Activated B cell treated with CpG ODN at 0.5 μM for 24 hours (primary cell): ENCODE data around the gene PRR5L. TPM values are rescaled to one million over a fixed set of nuclear protein-coding genes. Genes with fewer than 3 reads are reported as not detected.

Source experiments
- ATAC-seq: fragments of 200-7000 bp; cut with Tn5 transposase; one replicate; pipeline ENCODE4 v1.10.0; 2021; ENCODE audit warnings: low read depth, mild to moderate bottlenecking, moderate library complexity
- CTCF ChIA-PET: fragments of 350-600 bp; sonication (Branson Sonifier 250); formaldehyde crosslinking; loops from one replicate; lab custom pipeline; 2021; ENCODE audit warnings: antibody characterized with exemption; lab: Charles Lee
- POLR2A ChIA-PET: fragments of 350-600 bp; sonication (Branson Sonifier 250); formaldehyde crosslinking; loops from one replicate; lab custom pipeline; 2021; ENCODE audit warnings: antibody characterized with exemption; lab: Charles Lee
- DNase-seq: peaks from one replicate; pipeline ENCODE4 v3.0.0; 2022
- H3K27ac Mint-ChIP-seq: one replicate; pipeline ENCODE4 v1.8.0; 2020; ENCODE audit warnings: mixed read lengths
- H3K27me3 Mint-ChIP-seq: one replicate; pipeline ENCODE4 v1.8.0; 2021; ENCODE audit warnings: mixed read lengths
- H3K36me3 Mint-ChIP-seq: one replicate; pipeline ENCODE4 v1.8.0; 2021; ENCODE audit warnings: low read depth, mixed read lengths
- H3K4me1 Mint-ChIP-seq: one replicate; pipeline ENCODE4 v1.8.0; 2021; ENCODE audit warnings: mixed read lengths
- H3K4me3 Mint-ChIP-seq: one replicate; pipeline ENCODE4 v1.8.0; 2020; ENCODE audit warnings: mild to moderate bottlenecking, mixed read lengths
- H3K9me3 Mint-ChIP-seq: one replicate; pipeline ENCODE4 v1.8.0; 2020; ENCODE audit warnings: mixed read lengths
- intact Hi-C: fragments of 100-400 bp; cut with micrococcal nuclease; formaldehyde crosslinking; loops from one replicate; pipeline ENCODE4 v1.15.1; 2024
- total RNA-seq: library from RNA; stranded (reverse); gene quantifications from 2 replicates; pipeline ENCODE4 v1.2.3, GENCODE V29; 2022
- TF ChIP-seq, protein P1 (sequence below): fragments of 200-600 bp; IDR thresholded peaks from one replicate; pipeline ENCODE4 v1.8.0; 2022; ENCODE audit warnings: antibody characterized with exemption, mild to moderate bottlenecking

PRR5L gene
- total RNA-seq, 1 donor from 2014 or later = 1.0 TPM

DNA sequence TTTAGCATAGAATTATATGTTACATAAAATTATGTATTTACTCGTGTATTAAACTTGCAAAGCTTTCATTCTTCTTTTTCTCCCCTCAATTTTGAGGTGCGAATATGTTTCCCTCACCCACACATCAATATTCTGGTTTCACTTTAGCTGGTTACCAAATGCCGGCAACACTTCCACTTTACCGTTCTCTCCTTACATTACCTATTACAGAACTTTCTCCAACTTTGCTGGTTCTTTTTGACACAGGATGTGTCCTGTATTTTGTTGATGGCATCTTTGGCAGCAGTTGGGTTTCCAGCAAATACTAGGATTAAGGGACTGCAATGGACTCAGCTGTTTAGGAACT lies 84.9 kb downstream of the PRR5L start:
- Mint-ChIP-seq H3K4me3 (peak overlapping the region; percentile 16), H3K36me3 (no peaks in the 10 kb centered on the region), H3K27ac (no peak overlapping the region), H3K27me3 (peaks cover 15% of the 10 kb centered on the region), H3K9me3 (no peaks in the 10 kb centered on the region), H3K4me1 (peaks cover 25% of the 10 kb centered on the region)
- ATAC-seq = no peak
- TF ChIP-seq, protein P1, sequence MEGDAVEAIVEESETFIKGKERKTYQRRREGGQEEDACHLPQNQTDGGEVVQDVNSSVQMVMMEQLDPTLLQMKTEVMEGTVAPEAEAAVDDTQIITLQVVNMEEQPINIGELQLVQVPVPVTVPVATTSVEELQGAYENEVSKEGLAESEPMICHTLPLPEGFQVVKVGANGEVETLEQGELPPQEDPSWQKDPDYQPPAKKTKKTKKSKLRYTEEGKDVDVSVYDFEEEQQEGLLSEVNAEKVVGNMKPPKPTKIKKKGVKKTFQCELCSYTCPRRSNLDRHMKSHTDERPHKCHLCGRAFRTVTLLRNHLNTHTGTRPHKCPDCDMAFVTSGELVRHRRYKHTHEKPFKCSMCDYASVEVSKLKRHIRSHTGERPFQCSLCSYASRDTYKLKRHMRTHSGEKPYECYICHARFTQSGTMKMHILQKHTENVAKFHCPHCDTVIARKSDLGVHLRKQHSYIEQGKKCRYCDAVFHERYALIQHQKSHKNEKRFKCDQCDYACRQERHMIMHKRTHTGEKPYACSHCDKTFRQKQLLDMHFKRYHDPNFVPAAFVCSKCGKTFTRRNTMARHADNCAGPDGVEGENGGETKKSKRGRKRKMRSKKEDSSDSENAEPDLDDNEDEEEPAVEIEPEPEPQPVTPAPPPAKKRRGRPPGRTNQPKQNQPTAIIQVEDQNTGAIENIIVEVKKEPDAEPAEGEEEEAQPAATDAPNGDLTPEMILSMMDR = no peak
- ChIA-PET POLR2A (interaction anchor here (1.3 kb wide), 1 partner anchor 19 kb away, joined by 5 read pairs; no protein-coding TSS in a partner anchor), CTCF (interaction anchor here (1.0 kb wide), 1 partner anchor 16 kb away, joined by 3 read pairs; no protein-coding TSS in a partner anchor)
- no peak for DNase-seq
- intact Hi-C loops = no loop called here

DNA sequence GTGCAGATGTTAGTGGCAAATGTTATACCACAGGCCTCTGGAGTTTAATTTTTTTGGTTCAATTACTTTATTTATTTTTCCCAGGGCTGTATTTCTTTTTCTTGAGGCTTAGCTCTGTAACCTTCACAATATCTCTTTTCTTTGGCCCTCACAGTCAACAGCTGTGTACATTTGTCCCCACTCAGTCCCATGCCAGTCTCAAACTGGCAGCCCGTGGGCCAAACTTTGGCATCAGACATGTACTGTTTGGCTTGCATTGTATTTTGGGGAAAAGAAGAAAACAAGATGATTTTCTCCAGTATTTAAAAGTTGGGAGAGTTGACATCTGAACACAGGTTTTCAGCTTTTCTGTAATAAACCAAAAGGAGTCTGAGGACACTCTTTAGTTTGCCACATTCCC lies 87.1 kb downstream of the PRR5L start:
- TF ChIP-seq, protein P1 = no peak
- Mint-ChIP-seq H3K4me1 (peaks cover 9% of the 10 kb centered on the region), H3K36me3 (no peaks in the 10 kb centered on the region), H3K9me3 (no peaks in the 10 kb centered on the region), H3K27me3 (peaks cover 3% of the 10 kb centered on the region), H3K27ac (no peak overlapping the region), H3K4me3 (no peak overlapping the region)
- CTCF ChIA-PET = no interaction called here
- ATAC-seq (no peak), DNase-seq (no peak)
- intact Hi-C loops = no loop called here
- POLR2A ChIA-PET = no interaction called here

DNA sequence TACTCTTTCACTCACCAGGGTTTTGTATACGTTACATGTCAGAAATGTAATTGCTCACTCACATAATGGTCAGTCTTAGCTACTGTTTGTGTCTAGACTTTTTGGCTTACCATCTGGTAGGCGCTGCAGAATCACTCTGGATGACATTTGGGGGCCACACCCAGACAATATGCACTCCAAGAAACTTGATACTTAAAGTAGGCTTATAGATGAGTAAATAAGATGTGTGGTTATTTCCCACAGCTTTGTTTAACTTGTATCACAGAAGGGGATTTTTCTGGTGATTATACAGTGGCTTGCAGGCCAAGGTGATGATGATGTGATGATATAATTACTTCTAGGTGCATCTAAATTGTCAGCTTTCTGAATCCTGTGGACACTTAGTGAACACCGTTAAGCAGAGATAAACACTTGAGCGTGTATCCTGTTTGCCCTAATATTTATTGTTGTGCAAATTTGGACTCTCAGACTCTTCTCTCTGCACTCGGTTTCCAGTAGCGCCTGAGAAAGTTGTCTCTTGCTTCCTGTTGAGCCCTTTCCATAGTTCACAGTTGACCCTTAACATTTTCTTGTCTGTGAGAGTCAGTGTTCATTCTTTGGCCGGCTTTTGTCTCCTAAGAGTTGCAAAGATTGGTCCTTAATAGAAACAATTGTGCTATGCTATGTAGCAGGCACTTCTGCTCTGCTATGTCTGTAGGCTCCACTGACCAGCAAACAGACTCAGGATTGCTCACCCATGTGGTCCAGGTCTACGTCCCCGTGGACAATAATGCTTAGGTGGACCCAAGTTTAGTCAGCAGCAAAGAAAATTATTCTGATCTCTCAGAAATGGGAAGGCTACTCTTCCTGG lies 89.3 kb downstream of the PRR5L start:
- intact Hi-C loops = no loop called here
- no peak for ATAC-seq
- Mint-ChIP-seq H3K27ac (no peak overlapping the region), H3K9me3 (no peaks in the 10 kb centered on the region), H3K4me1 (peaks cover 10% of the 10 kb centered on the region), H3K27me3 (no peaks in the 10 kb centered on the region), H3K4me3 (no peak overlapping the region), H3K36me3 (no peaks in the 10 kb centered on the region)
- POLR2A ChIA-PET = no interaction called here
- CTCF ChIA-PET = interaction anchor here (0.9 kb wide), 1 partner anchor 14 kb away, joined by 3 read pairs; no protein-coding TSS in a partner anchor
- TF ChIP-seq, protein P1 = no peak
- DNase-seq = no peak

DNA sequence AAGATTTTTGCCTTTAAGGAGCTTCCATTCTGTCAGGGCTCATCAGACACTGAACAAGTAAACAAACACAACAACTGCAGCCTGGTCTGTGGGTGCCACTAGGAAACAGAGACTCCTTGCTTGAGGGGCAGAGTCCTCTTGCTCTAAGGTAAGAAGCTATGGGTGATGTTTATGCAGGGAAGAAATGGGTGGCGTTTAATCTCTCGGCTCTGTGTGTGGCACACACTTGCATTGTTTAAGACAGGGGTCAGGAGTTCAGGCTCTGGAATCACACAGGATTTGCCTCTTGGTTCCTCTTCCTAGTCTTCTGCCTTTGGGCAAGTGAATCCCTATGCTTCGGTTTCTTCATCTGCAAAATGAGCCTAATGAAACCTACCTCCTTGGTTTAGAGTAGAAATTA lies 90.3 kb downstream of the PRR5L start:
- no peaks in the 10 kb centered on the region for H3K36me3 Mint-ChIP-seq
- no peak overlapping the region for H3K27ac Mint-ChIP-seq
- DNase-seq (no peak), ATAC-seq (no peak)
- intact Hi-C loops = no loop called here
- H3K4me1 Mint-ChIP-seq = peaks cover 14% of the 10 kb centered on the region
- no peaks in the 10 kb centered on the region for H3K27me3 Mint-ChIP-seq
- ChIA-PET CTCF (interaction anchor here (0.9 kb wide), 1 partner anchor 13 kb away, joined by 3 read pairs; no protein-coding TSS in a partner anchor), POLR2A (no interaction called here)
- no peaks in the 10 kb centered on the region for H3K9me3 Mint-ChIP-seq
- H3K4me3 Mint-ChIP-seq = no peak overlapping the region
- TF ChIP-seq, protein P1 = no peak

DNA sequence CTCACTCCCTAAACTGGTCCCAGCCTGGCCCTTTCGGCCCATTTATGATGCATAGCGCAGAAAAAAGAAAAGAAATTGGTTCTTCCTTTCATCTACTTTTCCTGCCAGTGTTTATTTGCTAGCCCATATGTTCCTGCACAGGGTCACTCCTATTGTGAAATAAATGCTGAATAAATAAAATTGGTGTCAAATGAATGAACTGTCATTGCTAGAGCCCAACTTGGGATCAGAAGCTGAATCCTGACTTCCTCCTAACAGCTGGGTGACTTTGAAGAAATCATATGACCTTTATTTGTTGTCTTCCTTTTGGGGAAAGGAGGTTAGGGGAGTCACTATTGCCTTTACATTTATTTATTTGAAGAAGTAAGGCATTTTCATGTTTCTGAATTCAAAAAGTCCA lies 92.0 kb downstream of the PRR5L start:
- ChIA-PET POLR2A (no interaction called here), CTCF (no interaction called here)
- DNase-seq (no peak), ATAC-seq (no peak)
- TF ChIP-seq, protein P1 = no peak
- Mint-ChIP-seq H3K9me3 (peaks cover 4% of the 10 kb centered on the region), H3K36me3 (no peaks in the 10 kb centered on the region), H3K27me3 (no peaks in the 10 kb centered on the region), H3K4me1 (peaks cover 30% of the 10 kb centered on the region), H3K27ac (no peak overlapping the region), H3K4me3 (no peak overlapping the region)
- intact Hi-C loops = no loop called here
